GM18526 (cell line): ENCODE data around the gene FBXO8.

ENCODE experiments used
- POLR2A ChIP-seq: IDR thresholded peaks from 3 replicates; pipeline ENCODE4 v1.6.1; 2011; ENCODE audit not compliant: insufficient read length; ENCODE audit errors: extremely low read depth

The FBXO8 gene, protein sequence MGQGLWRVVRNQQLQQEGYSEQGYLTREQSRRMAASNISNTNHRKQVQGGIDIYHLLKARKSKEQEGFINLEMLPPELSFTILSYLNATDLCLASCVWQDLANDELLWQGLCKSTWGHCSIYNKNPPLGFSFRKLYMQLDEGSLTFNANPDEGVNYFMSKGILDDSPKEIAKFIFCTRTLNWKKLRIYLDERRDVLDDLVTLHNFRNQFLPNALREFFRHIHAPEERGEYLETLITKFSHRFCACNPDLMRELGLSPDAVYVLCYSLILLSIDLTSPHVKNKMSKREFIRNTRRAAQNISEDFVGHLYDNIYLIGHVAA

DNA sequence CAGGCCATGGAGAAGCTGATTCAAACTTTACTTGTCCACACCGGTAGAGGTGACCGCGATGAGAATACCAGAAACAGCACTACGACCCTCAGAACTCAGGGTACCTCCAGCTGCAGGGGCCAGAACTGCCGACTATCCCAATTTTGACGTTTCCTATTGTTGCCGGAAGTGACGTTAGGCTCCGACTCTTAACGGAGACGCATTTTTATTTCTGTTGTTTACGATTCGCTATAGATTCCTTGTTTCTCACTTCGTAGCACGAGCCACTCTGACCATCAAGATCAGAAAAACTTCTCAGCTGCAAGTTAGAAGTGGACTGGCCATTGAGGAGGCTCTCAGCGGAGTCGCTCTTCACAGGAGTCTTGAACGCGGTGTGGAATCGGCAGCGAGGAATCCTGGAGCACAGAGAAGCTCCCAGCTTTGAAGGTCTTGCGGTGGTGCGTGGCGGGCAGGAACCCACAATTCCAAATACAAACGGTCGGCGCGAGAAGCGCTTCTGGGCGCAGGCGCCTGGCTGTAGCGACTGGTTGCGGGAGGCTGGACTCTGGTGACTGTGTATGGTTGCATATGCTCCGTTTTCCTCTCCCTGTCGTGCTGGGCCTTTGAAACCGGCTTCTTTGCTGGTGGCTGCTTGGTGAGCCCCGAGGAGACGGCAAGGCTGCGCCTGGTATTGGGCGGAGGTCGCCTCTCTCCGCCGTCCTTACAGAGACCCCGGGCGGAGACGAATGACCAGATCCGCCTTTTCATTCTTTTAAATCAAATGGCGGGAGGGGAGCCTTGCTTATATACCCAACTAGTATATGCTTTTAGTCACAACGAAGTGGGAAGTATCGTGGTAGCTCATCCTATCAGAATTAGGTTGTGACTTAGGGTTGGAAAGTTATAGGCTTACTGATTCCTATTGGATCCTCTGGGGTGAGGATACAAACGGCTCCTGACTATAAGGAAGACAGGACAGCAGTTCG lies at the start of gene FBXO8, which contains the start of gene CEP44:
FBXO8 (minus strand) TSS at position 161 of the 965 bp plus-strand sequence. CDS start 20,575 bp downstream, outside the sequence.
CEP44 (plus strand) TSS at position 405 of the 965 bp plus-strand sequence. CDS start 15,211 bp downstream, outside the sequence.
- peak; percentile 69 for TF ChIP-seq POLR2A

DNA sequence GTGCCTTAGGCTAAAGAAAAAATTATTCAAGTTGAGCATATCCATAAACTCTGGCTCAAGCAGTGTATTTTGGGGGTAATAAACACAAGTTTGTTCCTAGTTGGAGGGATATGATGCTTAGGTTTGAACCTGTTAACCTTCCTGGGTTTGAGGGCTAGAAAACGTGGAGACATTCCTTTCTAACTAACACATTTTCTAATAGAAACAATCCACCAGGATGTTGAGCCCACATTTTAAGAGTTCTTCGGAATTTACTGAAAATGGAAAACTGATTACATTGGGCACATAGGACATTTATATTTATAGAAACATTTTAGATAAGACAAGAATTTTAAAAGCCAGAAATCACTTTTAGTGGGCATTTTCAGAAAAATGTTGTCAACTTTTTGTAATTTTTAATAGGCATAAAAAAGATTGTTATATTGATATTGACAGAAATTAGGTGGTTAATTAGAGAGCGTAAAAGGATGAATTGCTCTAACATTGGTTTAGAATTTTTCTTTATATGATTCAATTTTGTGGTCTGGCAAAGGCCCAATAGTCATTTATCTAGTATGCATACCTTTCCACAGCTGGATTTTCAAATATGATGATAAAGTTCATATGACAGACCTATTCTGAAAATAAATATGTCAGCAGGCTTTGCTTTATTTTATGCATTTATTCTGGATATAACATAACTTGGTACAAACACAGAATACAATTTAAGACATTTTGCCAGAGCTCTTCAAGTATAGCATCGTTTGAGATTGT lies 49.5 kb upstream of the FBXO8 start:
- TF ChIP-seq POLR2A = no peak

DNA sequence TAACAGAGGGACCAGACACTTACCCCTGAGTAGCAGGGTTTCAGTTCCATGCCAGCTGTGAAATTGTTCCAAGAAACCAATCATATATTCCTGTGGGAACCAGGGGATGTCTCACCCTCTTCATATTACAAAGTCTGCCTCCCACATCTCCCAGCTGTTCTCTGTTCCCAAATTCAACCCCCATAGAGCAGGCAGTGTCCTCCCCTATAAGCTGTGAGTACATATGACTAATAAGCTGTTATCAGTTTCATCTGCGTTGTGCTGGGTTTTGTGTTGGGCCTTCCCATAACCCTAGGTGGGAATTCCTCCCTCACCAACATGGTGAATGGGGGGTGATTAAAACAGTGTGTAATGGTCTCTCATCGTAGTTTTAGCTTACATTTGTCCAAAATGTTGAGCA lies 41.3 kb upstream of the FBXO8 start:
- TF ChIP-seq POLR2A = no peak

DNA sequence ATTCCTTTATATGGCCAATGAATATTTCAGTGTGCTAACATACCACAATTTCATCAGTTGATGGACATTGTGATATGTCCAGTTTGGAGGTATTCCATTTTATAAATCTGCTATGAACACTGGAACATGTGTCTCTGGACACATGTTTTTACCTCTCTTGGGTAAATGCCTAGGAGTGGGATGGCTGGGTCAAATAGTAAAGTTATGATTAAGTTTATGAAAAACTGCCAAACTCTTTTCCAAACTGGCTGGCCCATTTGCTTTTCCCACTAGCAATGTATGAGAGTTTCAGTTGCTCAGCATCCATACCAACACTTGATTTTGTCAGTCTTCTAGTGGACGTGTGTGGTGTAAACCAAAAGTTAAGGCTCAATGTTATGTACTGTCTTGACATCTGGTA lies 40.8 kb upstream of the FBXO8 start:
- no peak for TF ChIP-seq POLR2A

DNA sequence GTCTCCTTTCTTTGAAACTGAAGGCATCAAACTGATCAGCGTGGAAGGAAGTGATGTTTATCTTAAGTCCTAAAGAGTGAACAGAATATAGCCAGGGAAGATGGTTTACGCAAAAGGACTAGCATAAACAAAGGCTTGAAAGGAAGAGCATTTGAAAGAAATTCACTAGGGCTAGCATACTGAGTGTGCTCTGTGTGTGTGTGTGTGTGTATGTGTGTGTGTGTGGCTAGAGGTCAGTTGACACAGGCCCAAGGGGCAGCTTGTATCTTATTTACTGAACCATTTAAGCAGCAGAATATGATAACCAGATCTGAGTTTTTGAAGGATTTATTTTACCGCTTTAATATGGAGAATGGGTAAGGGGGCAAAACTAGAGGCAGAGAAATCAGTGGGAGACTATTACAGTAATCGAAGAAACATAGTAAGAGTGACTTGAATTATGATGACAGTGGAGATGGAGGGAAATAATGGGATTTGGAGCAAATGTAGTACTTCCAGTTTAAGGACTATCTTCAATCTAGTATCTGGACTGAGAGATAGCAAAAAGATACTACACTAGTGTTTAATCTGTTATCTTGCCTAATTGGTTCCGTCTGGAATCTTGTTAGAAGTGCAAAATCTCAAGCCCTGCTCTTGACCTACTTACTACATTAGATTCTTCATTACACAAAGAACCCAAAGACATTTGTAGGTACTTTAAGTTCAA lies 37.2 kb upstream of the FBXO8 start:
- no peak for TF ChIP-seq POLR2A

DNA sequence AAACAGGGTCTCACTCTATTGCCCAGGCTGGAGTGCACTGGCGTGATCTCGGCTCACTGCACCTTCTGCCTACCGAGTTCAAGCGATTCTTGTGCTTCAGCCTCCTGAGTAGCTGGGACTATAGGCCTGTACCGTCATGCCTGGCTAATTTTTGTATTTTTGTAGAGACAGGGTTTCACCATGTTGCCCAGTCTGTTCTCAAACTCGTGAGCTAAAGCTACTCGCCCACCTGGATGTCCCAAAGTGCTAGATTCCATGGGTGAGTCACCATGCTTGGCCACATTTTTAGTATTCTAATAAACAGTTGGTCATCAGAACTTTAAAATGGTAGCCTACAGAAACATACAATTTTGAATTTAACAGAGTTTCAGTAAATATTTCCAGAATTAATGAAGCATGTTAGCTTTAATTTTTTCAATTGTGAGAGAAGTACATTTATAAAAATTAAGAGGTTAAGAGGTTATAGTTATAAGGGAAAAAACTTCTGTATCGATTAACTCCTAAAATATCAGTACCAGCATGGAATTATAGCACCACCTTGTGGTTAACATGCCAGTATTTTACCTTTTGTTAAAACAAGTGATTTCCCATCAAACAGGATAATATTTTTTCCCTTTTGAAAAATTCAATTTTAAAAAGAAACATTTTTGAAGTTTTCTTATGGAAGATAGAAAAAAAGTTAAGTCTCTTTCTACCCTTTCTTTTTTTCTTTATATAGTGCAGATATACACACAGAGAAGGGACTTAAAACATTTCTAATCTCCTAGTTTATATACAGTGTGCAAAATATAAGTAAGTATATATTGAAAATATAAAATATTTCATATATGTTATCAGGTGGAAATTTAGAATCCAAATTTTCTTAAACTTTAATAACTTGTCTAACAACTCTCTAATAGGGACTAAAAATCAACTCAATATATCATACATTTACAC lies 35.6 kb upstream of the FBXO8 start:
- TF ChIP-seq POLR2A = no peak

DNA sequence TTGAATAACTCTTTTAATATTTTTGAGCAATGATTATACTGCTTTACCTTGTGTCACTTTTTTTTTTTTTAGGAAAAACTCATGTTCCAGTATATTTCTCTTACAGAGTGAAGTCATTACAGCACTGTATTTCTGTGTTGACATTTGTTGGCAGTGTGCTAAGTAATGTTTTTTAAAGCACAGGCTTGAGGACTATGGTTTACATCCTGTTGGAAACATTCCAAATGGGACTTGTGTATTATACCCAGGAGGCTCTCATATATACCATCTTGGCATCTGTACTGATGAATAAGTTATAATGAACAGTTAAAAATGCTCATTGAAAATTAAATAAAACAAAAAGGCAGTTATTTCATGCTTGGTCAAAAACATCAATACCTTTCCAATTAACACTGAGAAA lies 34.1 kb upstream of the FBXO8 start:
- no peak for TF ChIP-seq POLR2A

DNA sequence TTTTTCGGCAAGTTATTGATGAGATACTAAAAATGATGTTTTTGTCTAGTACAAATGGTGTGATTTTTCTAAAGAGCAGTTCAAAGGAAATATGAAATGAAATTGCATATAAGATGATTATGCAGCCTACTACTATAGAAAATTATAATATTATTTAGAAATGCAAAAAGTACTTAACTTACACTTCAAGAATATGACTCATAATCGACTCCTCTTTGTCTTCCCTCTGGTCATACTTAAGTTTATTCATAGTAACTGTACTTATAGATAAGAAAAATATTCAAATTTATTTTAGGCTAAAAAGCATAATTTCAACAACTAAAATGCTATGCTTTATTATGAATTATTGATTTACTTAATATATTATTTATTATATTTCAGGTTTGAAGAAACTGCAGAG lies 33.5 kb upstream of the FBXO8 start:
- no peak for TF ChIP-seq POLR2A

DNA sequence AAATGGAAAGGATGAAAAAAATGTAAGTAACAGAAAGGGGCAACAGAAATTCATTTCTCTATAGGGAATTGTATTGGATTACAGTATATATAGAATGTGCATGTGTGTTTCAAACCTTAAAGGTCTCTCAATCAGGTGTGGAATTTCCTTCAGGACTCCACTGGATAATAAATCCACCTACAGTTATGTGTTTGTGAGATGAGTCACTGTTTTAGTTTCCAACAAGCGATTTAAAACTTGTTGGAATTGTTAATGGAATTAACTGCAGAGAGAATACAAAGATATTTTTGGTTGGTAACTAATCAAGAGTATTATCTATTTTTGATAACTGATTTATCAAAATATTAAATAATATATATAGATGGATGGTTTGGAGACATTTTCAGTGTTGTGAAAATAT lies 33.1 kb upstream of the FBXO8 start:
- no peak for TF ChIP-seq POLR2A

DNA sequence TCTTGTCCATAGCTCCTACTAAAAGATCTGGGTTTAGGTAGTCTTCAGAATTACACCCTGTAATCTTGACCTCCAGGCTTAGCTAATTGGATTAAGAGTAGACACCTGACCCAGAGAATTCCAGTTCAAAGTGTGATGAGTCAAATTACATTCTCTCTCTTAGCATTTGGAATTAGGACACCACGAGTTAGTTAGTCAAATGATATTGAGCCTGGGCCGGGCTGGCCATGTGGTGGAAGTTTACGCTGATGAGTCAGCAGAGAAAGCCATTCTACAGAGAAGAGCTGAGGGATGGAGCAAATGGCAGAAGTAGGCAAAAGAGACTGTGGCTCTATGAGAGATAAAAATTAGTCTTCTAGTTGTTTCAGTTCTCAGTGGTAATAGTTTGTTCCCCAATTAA lies 31.3 kb upstream of the FBXO8 start:
- TF ChIP-seq POLR2A = no peak

DNA sequence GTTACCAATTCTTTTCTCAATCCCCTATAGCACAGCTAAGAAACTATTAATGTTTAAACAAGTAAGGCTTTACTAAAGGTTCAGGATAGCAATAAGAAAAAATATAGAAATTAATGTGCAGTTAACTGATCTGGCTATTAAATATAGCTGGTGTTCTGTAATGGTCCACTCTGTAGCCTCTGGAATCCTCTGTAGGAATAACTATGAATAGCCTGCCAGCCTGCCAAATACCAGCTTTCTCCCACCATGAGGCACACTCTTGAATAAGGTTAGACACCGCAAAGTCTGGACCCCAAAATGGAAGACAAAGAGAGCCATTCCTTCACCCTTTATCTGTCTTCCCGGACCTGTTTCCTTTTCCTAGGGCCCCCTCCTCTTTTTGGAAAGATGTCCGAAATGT lies 30.8 kb upstream of the FBXO8 start:
- TF ChIP-seq POLR2A = no peak

DNA sequence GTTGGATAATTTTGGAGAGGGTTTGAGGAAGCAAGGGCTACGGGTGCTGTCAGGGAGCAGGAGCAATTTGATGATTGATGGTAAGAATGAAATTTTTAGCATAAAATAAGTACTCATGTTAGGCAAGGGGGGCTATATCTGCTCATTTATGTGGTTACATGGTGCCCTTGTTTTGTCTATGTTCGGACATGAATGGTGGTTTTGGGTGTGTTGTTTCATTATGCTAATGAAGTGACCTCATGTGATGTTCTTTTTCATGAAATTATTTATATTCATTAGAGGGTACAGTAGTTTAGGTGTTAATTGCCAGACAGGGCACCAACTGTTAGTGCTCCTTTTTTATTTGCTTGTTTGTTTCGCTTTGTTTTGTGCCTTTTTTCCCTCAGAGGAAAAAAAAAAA lies 29.5 kb upstream of the FBXO8 start:
- no peak for TF ChIP-seq POLR2A

DNA sequence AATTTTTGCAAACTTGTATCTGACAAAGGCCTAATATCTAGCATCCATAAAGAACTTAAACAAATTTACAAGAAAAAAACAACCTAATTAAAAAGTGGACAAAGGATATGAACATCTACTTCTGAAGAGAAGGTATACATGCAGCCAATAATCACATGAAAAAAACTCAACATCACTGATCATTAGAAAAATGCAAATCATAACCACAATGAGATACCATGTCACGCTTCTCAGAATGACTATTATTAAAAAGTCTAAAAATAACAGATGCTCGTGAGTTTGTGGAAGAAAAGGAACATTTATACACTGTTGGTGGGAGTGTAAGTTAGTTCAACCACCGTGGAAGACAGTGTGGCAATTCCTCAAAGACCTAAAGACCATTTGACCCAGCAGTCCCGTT lies 24.2 kb upstream of the FBXO8 start:
- no peak for TF ChIP-seq POLR2A

DNA sequence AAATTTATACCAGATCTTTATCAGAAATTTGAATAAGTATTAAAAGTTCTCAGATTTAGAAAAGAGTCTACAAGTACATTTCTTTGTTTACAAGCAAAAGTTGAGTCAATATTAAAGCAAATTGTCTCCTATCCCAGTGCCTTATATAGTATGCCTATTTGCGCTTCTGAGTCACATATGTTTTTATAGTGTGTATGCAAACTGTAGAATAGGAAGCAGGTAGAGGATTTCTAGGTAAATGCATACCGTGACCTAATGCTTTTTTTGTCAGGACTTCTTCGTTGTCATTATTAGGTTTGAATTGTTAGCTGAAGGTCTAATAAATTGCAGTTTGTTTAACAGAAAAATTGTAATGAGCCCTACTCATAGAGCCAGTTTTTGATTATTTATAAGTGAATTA lies 22.5 kb upstream of the FBXO8 start:
- TF ChIP-seq POLR2A = no peak
